SK-N-SH treated with all-trans-retinoic acid at 6 μM for 48 hours (cell line): Measurements from ENCODE around the gene PRLH.

Experiments
- ATAC-seq: fragments of 200-7000 bp; cut with Tn5 transposase; 3 replicates; pipeline ENCODE4 v1.9.1; 2020; ENCODE audit warnings: mild to moderate bottlenecking, moderate library complexity
- ARNTL ChIP-seq: fragments of 450-650 bp; formaldehyde crosslinking; IDR thresholded peaks from 2 replicates; pipeline ENCODE4 v1.5.0; 2020; ENCODE audit warnings: low read depth, mild to moderate bottlenecking, moderate library complexity, borderline replicate concordance
- BACH2 ChIP-seq: fragments of 250-450 bp; sonication (Bioruptor Pico); IDR thresholded peaks from 2 replicates; pipeline ENCODE4 v1.9.0; 2021; ENCODE audit warnings: mild to moderate bottlenecking, borderline replicate concordance
- CSDC2 ChIP-seq: fragments of 250-450 bp; sonication (Bioruptor Pico); IDR thresholded peaks from 2 replicates; pipeline ENCODE4 v1.5.0; 2020; ENCODE audit warnings: mild to moderate bottlenecking, moderate library complexity
- ESRRG ChIP-seq: fragments of 250-450 bp; sonication (Bioruptor Pico); IDR thresholded peaks from 2 replicates; pipeline ENCODE4 v1.6.1; 2021; ENCODE audit warnings: mild to moderate bottlenecking
- GLIS3 ChIP-seq: fragments of 250-450 bp; sonication (Bioruptor Pico); IDR thresholded peaks from 2 replicates; pipeline ENCODE4 v1.5.0; 2020; ENCODE audit warnings: mild to moderate bottlenecking, moderate library complexity
- ISL1 ChIP-seq: fragments of 250-450 bp; sonication (Bioruptor Pico); IDR thresholded peaks from 2 replicates; pipeline ENCODE4 v2.1.2; 2022; ENCODE audit warnings: mild to moderate bottlenecking, moderate library complexity
- OSR1 ChIP-seq: fragments of 250-450 bp; sonication (Bioruptor Pico); IDR thresholded peaks from 2 replicates; pipeline ENCODE4 v1.8.0; 2022; ENCODE audit warnings: moderate library complexity, mild to moderate bottlenecking, inconsistent platforms
- PPARA ChIP-seq: fragments of 250-450 bp; sonication (Bioruptor Pico); IDR thresholded peaks from 2 replicates; pipeline ENCODE4 v1.5.0; 2020; ENCODE audit warnings: mild to moderate bottlenecking, borderline replicate concordance
- RARB ChIP-seq: fragments of 250-450 bp; sonication (Bioruptor Pico); IDR thresholded peaks from 2 replicates; pipeline ENCODE4 v1.8.0; 2021; ENCODE audit warnings: mild to moderate bottlenecking, moderate library complexity
- SNAI2 ChIP-seq: fragments of 250-450 bp; sonication (Bioruptor Pico); IDR thresholded peaks from 2 replicates; pipeline ENCODE4 v1.5.0; 2020; ENCODE audit warnings: mild to moderate bottlenecking, moderate library complexity
- TCF4 ChIP-seq: fragments of 250-450 bp; sonication (Bioruptor Pico); IDR thresholded peaks from 2 replicates; pipeline ENCODE4 v1.8.0; 2021; ENCODE audit warnings: mild to moderate bottlenecking, moderate library complexity, borderline replicate concordance
- TOX ChIP-seq: fragments of 250-450 bp; sonication (Bioruptor Pico); IDR thresholded peaks from 2 replicates; pipeline ENCODE4 v1.8.0; 2021; ENCODE audit warnings: mild to moderate bottlenecking, moderate library complexity, borderline replicate concordance
- ZC3H10 ChIP-seq: fragments of 250-450 bp; sonication (Bioruptor Pico); IDR thresholded peaks from 2 replicates; pipeline ENCODE4 v1.5.1; 2021; ENCODE audit warnings: mild to moderate bottlenecking, moderate library complexity
- ZFP3 ChIP-seq: fragments of 250-450 bp; sonication (Bioruptor Pico); IDR thresholded peaks from 2 replicates; pipeline ENCODE4 v1.5.0; 2020; ENCODE audit warnings: mild to moderate bottlenecking, moderate library complexity
- ZFP30 ChIP-seq: fragments of 450-650 bp; formaldehyde crosslinking; IDR thresholded peaks from 2 replicates; pipeline ENCODE4 v1.5.0; 2022; ENCODE audit warnings: mild to moderate bottlenecking, moderate library complexity
- ZNF565 ChIP-seq: fragments of 450-650 bp; formaldehyde crosslinking; conservative IDR thresholded peaks from 2 replicates; pipeline ENCODE4 v1.5.0; 2020; ENCODE audit warnings: low read depth, mild to moderate bottlenecking, moderate library complexity
- ZNF70 ChIP-seq: fragments of 450-650 bp; formaldehyde crosslinking; IDR thresholded peaks from 2 replicates; pipeline ENCODE4 v1.5.0; 2020; ENCODE audit warnings: mild to moderate bottlenecking, moderate library complexity
- ZNF8 ChIP-seq: fragments of 450-650 bp; formaldehyde crosslinking; IDR thresholded peaks from 2 replicates; pipeline ENCODE4 v1.5.0; 2020; ENCODE audit warnings: mild to moderate bottlenecking, moderate library complexity
- TF ChIP-seq, protein P1 (sequence below): fragments of 250-450 bp; sonication (Bioruptor Pico); IDR thresholded peaks from 2 replicates; pipeline ENCODE4 v1.5.1; 2020; ENCODE audit warnings: low read depth, mild to moderate bottlenecking, moderate library complexity
- TF ChIP-seq, protein P2 (sequence below): fragments of 250-450 bp; sonication (Bioruptor Pico); IDR thresholded peaks from 2 replicates; pipeline ENCODE4 v1.5.1; 2021; ENCODE audit warnings: mild to moderate bottlenecking, moderate library complexity
- TF ChIP-seq, protein P3 (sequence below): fragments of 250-450 bp; sonication (Bioruptor Pico); IDR thresholded peaks from 2 replicates; pipeline ENCODE4 v1.5.0; 2020; ENCODE audit warnings: mild to moderate bottlenecking, moderate library complexity
- TF ChIP-seq, protein P4 (sequence below): fragments of 250-450 bp; sonication (Bioruptor Pico); IDR thresholded peaks from 2 replicates; pipeline ENCODE4 v1.8.0; 2020; ENCODE audit warnings: mild to moderate bottlenecking, moderate library complexity, borderline replicate concordance

The PRLH gene

DNA sequence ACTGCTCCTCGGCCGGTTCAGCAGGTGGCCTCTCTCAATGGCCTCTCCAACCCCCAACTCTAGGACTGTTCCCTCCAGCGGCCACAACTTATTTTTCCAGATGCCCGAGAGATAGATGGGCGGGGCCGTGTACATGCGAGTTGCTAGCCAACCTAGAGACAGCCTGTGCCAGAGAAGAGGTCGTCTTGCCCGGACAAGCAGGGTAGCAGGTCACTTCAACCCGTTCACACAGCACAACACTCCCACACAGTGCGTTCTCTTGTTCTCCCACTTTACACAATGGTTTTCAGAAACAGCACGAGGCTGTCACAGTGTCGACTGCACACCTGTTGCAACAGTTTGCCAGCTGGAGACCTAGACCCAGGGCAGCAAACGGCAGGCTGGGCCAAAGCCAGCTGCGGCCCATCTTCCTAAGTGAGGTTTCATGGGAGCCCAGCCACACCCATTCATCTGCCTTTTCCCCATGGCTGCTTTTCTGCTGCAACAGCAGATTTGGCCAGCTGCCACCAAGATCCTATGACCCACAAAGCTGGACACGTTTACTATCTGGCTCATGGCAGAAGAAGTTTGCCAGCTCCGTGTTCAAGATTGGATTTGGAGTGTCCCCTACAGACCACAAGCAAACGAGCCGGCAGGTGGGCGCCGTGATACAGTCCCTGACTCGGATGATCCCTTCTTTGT is 7.3 kb upstream of the PRLH start:
- peak; percentile 44; the same call in 2 of the 3 replicates for ATAC-seq
- TF ChIP-seq ARNTL (CRISPR knock-in tag) = no peak
- TF ChIP-seq ISL1 (CRISPR knock-in tag) = no peak
- no peak for TF ChIP-seq CSDC2 (CRISPR knock-in tag)
- TF ChIP-seq ZNF8 = no peak
- no peak for TF ChIP-seq ZC3H10
- no peak for TF ChIP-seq TOX
- TF ChIP-seq, protein P1, sequence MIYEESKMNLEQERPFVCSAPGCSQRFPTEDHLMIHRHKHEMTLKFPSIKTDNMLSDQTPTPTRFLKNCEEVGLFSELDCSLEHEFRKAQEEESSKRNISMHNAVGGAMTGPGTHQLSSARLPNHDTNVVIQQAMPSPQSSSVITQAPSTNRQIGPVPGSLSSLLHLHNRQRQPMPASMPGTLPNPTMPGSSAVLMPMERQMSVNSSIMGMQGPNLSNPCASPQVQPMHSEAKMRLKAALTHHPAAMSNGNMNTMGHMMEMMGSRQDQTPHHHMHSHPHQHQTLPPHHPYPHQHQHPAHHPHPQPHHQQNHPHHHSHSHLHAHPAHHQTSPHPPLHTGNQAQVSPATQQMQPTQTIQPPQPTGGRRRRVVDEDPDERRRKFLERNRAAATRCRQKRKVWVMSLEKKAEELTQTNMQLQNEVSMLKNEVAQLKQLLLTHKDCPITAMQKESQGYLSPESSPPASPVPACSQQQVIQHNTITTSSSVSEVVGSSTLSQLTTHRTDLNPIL = no peak
- TF ChIP-seq ZNF70 (CRISPR knock-in tag) = no peak
- no peak for TF ChIP-seq ZFP3
- TF ChIP-seq ESRRG (CRISPR knock-in tag) = no peak
- TF ChIP-seq ZFP30 (CRISPR knock-in tag) = no peak
- TF ChIP-seq OSR1 (CRISPR knock-in tag) = no peak
- TF ChIP-seq BACH2 (CRISPR knock-in tag) = no peak
- no peak for TF ChIP-seq GLIS3 (CRISPR knock-in tag)
- TF ChIP-seq RARB (CRISPR knock-in tag) = no peak
- no peak for TF ChIP-seq PPARA (CRISPR knock-in tag)
- TF ChIP-seq TCF4 = no peak

DNA sequence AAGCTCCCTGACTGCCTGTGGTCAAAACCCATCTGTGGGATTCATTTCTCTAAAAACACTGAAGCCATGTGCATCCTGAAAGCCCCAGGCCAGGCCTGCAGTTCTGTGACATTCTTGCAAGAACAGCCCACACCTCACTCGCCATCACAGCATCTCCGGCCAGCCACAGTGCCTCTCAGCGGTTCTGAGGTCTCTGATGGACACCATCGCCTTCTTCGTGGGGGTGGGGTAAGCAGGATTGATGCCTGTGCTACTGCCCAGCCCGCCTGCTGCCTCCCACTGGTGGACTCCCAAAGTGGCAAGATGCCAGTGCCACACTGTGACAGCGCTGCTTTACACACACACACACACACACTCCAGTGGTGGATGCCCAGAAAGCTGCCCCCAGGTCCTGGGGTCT is 5.2 kb upstream of the PRLH start:
- ATAC-seq = no peak

DNA sequence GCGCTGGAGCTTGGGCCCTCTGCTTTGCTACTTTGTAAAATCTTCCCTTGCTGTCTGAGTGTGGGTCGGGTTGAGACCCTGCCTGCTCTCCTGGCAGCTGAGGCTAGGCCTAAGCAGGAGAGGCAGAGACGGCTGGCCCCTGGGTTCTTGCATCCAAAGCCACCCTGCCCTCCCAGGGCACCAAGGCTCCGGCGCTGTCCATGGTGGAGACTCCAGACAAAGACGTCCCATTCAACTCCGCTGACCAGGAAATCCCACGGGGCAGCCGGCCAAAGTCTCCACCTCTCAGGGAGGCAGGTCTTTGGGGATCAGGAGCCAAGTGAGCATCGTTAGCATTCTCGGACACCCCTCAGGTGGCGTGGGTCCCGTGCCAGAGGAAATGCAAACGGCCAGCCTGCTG is 2.6 kb upstream of the PRLH start:
- TF ChIP-seq TOX (no peak), OSR1 (CRISPR knock-in tag) (no peak), TCF4 (no peak)
- TF ChIP-seq, protein P1 = no peak
- ATAC-seq = peak; percentile 24; the same call in 1 of the 3 replicates

More for the DNA sequence above, 5.2 kb upstream of the PRLH start:
- TF ChIP-seq, protein P2, sequence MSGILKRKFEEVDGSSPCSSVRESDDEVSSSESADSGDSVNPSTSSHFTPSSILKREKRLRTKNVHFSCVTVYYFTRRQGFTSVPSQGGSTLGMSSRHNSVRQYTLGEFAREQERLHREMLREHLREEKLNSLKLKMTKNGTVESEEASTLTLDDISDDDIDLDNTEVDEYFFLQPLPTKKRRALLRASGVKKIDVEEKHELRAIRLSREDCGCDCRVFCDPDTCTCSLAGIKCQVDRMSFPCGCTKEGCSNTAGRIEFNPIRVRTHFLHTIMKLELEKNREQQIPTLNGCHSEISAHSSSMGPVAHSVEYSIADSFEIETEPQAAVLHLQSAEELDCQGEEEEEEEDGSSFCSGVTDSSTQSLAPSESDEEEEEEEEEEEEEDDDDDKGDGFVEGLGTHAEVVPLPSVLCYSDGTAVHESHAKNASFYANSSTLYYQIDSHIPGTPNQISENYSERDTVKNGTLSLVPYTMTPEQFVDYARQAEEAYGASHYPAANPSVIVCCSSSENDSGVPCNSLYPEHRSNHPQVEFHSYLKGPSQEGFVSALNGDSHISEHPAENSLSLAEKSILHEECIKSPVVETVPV (CRISPR knock-in tag) = no peak
- no peak for TF ChIP-seq ZFP3

DNA sequence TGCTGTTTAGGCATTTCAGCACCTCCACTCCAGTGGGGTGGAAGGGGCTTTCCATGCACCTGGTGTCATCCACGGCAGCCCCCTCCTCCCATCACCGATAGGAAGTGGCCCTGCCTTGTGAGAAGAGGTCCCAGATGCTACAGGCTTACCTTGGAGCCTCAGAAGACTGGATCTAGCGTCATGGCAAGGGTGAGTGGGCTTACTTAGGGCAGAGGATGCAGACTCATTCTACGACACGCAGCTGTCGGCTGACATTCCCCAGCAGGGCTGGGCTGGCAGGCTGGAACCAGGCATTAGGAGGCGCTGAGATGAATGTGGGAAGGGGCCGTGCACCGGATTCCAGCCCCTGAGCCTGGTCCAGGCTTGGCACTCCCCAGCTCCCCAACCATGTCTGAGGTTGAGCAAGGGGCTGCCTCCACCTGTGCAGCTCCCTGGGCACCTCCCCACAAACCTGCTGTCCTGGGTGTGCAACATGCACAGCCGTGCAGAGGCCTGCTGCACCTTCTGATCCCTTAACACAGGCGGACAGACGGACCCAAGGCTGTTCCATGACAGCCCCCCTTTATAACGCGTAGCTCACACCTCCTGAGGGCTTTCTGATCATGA is 1.7 kb upstream of the PRLH start:
- no peak for TF ChIP-seq RARB (CRISPR knock-in tag)
- no peak for TF ChIP-seq ZFP3
- TF ChIP-seq PPARA (CRISPR knock-in tag) = no peak
- no peak for TF ChIP-seq ZNF70 (CRISPR knock-in tag)
- no peak for TF ChIP-seq ISL1 (CRISPR knock-in tag)
- TF ChIP-seq, protein P3, sequence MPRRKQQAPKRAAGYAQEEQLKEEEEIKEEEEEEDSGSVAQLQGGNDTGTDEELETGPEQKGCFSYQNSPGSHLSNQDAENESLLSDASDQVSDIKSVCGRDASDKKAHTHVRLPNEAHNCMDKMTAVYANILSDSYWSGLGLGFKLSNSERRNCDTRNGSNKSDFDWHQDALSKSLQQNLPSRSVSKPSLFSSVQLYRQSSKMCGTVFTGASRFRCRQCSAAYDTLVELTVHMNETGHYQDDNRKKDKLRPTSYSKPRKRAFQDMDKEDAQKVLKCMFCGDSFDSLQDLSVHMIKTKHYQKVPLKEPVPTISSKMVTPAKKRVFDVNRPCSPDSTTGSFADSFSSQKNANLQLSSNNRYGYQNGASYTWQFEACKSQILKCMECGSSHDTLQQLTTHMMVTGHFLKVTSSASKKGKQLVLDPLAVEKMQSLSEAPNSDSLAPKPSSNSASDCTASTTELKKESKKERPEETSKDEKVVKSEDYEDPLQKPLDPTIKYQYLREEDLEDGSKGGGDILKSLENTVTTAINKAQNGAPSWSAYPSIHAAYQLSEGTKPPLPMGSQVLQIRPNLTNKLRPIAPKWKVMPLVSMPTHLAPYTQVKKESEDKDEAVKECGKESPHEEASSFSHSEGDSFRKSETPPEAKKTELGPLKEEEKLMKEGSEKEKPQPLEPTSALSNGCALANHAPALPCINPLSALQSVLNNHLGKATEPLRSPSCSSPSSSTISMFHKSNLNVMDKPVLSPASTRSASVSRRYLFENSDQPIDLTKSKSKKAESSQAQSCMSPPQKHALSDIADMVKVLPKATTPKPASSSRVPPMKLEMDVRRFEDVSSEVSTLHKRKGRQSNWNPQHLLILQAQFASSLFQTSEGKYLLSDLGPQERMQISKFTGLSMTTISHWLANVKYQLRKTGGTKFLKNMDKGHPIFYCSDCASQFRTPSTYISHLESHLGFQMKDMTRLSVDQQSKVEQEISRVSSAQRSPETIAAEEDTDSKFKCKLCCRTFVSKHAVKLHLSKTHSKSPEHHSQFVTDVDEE (CRISPR knock-in tag) = no peak
- TF ChIP-seq GLIS3 (CRISPR knock-in tag) = no peak
- no peak for TF ChIP-seq OSR1 (CRISPR knock-in tag)
- TF ChIP-seq, protein P4, sequence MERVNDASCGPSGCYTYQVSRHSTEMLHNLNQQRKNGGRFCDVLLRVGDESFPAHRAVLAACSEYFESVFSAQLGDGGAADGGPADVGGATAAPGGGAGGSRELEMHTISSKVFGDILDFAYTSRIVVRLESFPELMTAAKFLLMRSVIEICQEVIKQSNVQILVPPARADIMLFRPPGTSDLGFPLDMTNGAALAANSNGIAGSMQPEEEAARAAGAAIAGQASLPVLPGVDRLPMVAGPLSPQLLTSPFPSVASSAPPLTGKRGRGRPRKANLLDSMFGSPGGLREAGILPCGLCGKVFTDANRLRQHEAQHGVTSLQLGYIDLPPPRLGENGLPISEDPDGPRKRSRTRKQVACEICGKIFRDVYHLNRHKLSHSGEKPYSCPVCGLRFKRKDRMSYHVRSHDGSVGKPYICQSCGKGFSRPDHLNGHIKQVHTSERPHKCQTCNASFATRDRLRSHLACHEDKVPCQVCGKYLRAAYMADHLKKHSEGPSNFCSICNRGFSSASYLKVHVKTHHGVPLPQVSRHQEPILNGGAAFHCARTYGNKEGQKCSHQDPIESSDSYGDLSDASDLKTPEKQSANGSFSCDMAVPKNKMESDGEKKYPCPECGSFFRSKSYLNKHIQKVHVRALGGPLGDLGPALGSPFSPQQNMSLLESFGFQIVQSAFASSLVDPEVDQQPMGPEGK (CRISPR knock-in tag) = no peak
- TF ChIP-seq ZFP30 (CRISPR knock-in tag) = no peak
- no peak for TF ChIP-seq TOX
- TF ChIP-seq CSDC2 (CRISPR knock-in tag) = no peak
- TF ChIP-seq ZNF565 (CRISPR knock-in tag) = no peak
- TF ChIP-seq, protein P2 (CRISPR knock-in tag) = no peak
- no peak for TF ChIP-seq SNAI2
- TF ChIP-seq ZNF8 = no peak
- TF ChIP-seq TCF4 = no peak
- no peak for ATAC-seq
